GM18519 (cell line): ENCODE data around the gene RUFY4.

Source experiments
- ATAC-seq: cut with Tn5 transposase; IDR thresholded peaks from one replicate; pipeline ENCODE4 v1.9.1; 2021; ENCODE audit warnings: mild to moderate bottlenecking, moderate library complexity; ENCODE audit not compliant: unreplicated experiment, low FRiP score

RUFY4 gene, protein sequence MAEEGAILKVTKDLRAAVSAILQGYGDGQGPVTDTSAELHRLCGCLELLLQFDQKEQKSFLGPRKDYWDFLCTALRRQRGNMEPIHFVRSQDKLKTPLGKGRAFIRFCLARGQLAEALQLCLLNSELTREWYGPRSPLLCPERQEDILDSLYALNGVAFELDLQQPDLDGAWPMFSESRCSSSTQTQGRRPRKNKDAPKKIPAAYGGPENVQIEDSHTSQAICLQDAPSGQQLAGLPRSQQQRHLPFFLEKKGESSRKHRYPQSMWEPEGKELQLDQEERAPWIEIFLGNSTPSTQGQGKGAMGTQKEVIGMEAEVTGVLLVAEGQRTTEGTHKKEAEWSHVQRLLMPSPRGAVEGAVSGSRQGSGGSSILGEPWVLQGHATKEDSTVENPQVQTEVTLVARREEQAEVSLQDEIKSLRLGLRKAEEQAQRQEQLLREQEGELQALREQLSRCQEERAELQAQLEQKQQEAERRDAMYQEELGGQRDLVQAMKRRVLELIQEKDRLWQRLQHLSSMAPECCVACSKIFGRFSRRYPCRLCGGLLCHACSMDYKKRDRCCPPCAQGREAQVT

DNA sequence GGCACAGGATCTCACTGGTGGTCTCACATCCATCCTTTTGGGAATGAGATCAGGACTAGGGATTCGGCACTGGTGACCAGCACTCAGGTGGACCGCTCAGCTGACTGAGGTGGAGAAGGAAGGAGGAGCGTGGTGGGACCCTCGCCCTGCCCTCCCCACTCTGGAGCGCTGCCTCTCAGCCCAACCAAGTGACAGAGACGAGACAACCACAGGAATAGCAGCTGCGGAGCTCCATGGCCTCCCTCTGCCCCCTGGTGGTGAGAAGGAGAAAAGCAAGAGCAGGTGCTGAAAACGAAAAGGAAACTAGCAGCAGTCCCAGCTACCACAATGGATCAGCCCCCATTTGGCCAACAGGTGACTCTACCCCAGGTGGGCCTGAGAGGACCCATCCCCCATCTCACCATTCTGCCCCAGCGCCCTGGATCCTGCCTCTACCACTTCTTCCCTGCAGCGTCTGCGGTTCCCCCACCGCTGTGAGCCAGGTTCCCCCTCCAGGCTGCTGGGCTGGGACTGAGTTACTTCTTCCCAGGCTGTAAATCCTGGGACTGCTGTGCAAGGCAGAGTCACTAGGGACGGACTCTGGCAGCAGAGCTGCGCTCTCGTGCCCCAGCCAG is at the start of gene RUFY4:
TSS of gene RUFY4 (plus strand) at position 533 of the 614 bp plus-strand sequence. CDS start 1,353 bp downstream, outside the sequence.
- ATAC-seq: peak; percentile 52

DNA sequence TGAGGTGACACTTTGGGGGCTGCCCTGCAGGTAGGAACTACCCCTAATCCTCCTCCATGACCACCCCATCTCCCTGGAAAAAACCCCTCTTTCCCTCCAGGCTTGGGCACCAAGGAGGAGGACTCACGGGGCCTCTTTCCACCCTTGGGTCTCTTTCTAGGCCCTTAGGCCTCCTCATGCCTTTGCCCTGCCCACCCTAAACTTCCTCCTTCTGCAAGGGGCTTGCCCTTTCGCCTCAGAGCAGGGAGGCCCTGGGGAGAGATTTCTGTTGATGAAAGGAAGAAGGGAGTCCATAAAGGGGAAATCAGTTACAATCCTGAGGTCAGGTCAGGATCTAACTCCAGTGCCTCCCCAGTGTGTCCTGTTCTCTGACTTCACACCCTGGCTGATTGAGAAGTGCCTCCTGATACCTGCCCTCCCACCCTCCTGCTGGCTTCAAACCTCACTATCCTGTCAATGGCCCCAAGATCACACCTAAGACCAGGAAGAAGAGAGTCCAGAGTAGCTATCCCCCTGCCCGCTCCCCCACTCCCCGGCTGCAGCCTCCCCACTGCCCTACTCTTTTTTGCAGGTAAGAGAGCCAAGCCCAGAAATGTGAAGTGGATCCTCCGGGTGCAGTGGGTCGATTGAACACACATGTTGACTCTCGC is 49.5 kb upstream of the RUFY4 start:
- no peak for ATAC-seq

DNA sequence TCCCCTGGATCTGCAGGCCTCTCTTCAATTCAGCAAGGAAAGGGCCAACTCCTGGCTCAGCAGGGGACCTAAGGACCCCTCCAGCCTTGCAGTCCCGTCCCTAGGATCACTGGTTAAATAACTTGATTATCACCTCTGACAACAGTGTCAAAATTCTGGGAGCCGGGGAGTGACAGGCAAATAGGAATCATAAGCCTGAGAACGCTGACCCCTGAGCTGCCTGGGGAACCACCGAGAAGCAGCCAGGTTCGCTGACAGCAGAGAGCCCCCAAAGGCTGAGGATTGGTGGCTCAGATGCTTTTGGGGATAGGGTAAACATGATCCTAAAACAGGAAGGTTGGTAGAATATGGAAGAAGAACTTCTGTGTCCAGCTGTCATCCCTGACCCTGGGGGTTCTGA is 48.8 kb upstream of the RUFY4 start:
- no peak for ATAC-seq

DNA sequence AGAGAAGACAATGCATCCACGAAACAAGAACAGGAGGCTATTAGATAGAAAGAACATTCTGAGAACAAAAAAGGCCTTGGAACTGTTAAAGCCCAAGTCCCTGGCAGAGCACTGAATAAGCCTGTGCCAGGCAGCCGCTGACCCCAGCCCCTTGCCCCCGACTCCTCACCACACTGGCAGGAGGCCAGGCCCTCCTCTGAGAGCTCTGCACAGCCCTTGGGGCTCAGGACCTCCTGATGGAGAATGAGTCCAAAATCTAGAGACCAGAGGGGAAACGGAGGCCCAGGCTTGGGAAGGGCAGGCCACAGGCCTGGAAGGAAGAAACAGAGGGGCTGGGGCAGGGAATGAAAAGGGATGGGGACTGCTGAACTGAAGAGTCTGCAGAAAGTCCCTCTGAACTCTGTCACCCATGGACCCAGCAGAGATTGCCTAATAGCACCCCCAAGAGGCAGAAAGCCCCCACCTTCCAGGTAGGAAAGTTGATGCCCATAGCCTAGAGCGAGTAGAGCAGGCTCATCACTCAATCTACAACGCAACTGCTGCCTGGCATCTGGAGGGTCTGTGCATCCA is 48.0 kb upstream of the RUFY4 start:
- no peak for ATAC-seq

DNA sequence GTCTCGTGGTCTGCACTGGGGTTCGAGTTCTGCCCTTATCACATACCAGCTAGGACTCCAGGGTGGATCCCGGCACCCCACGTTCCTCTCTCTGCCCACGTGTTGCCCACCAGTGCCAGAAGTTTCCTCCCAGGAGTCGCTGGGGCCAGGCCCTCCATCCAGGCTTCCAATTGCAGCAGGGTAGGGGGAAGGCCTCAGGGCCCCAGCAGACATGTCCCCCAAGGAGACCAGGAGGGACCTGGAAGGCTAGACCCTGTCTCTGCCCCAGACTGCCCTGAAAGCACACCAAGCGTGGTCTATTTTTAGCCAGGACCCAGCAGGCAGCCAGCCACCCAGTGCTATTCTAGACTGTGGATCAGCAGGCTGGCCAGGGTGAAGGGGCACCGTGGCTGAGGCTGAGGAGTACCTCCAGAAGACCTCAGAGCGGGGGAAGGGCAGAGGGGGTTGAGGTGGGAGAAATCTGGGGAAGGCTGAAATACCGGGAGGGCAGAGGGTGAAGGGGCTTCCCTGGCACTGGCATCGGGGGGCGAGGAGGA is 47.4 kb upstream of the RUFY4 start:
- no peak for ATAC-seq

DNA sequence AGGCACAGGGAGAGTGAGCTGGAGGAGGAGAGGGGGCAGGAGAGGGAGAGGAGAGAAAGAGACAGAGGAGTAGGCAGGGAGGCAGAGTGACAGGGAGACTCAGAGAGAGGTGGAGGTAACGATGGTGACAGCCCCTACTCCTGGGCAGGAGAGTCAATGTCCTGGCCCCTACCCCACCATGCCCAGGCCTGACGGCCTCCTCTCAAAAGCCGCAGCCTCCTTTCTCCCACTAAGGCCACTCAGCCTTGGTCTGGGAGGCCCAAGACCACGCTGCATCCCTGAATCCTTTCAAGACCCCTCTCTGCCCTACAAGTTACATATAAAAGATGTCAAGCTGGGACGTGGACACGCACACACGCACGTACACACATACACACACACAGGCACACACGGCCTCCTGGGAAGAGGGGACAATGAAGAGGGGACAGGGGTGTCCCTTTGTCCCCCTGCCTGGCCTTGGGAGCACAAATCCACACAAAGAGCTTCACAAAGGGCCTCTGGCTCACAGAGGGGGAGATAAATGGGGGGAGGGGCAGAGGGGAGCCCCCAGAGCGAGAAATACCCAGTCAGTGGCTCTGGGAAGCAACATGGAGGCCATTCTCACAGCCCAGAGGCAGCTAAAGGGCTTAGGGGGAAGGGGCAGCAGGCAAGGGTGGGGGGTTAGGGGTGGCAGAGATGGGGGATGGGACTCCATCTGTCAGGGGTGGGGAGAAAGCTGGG is 46.8 kb upstream of the RUFY4 start:
- ATAC-seq: no peak

DNA sequence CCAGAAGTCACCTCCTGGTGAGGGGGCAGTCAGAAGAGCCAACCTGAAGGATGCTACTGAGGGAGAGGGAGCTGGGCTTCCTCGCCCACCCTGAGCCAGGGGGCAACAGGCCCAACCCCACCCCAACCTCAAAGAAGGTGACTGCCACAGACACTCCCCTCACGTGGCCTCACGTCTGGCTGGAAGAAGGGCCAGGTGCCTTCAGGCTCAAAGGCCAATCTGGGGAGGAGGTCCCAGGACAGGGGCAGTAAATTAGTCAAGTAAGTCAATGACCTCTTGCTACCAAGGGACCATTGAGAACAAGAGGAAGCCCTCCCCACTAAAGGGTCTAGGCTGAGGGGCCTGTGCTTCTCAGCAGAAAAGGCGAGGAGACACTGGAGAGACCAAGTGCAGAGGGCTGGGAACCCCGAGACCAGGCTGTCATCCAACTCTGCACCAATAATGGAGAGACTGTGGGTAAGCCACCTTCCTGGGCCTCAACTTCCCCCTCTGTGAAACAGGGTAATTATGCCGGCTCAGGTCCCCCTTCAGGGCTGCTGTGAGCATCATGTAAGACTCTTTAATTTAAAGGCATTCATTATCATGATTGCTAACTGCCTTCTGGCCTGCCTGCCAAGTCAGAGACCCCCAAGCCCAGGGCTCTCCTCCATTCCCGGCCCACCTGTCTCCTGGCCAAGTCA is 46.1 kb upstream of the RUFY4 start:
- ATAC-seq: no peak

DNA sequence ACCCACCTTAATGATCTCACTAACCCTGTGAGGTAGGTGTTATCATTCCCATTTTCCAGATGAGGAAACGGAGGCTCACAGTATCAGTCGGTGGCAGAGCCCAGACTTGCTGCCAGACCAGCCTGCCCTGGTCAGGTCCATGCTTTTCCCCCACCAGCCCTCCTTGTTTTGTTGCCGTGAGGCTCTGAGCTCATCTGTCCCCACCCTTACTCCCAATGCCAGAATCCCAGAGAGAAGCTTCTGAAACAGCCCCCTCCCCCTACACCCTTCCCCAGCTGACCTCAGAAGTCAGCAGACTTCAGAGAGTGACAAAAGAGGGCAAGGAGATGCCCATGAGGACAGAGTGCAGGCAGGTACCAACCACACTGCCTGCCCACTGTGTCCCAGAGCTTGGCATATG is 45.4 kb upstream of the RUFY4 start:
- no peak for ATAC-seq

DNA sequence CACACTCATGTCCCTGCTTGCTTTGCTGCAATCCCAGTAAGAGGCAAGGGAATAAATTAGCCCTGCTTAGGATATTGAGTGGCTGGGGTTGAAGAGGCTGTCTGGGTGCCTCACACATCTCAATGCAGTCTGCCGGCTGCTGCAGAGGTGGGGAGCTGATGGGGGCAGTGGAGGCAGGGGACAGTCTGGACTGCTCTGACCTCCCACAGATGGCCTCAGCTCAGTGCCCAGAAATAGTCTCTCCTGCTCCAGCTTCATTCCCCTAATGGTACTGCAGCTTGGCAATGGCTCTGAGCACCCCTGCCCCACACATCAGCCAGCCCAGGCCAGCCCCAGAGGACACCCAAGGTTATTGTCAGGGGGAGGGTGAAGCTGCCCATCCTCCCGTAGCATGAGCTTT is 44.7 kb upstream of the RUFY4 start:
- no peak for ATAC-seq

DNA sequence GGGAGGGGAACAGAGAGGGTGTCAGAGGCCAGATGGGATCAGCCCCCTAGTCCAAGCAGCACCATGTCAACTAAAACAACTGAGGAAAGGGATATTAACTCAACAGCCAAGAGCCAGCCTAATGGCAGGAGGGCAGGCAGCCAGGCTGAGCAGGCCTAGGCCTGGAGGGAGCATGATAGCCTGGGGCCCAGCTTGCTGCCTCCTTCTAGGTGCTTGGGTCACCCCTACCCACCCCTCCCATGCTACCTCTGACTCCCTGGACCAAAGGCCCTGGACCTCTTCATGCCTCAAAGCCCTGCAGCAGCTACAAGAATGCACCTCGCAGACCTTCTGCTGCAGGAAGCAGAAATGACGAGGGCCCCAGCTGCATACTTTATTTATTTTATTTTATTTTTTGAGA is 44.2 kb upstream of the RUFY4 start:
- no peak for ATAC-seq

DNA sequence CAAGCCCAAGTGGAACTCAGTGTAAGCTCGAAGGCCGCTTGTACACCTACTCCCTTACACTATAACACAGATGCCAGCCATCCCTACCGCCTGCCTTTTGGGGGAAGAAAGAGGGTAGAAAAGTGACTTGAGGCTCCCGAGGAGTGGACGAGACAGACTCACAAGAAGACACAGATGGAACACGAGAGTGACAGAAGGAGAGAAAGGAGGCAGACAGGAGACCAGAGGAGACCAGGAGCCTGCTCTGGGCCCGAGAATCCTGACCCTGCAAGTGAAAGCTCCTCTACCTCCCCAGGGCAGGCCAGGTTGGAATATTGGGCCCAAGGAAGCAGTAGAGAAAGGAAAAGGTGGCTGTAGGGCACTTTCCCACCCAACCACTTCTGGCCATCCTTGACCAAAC is 42.8 kb upstream of the RUFY4 start:
- no peak for ATAC-seq

DNA sequence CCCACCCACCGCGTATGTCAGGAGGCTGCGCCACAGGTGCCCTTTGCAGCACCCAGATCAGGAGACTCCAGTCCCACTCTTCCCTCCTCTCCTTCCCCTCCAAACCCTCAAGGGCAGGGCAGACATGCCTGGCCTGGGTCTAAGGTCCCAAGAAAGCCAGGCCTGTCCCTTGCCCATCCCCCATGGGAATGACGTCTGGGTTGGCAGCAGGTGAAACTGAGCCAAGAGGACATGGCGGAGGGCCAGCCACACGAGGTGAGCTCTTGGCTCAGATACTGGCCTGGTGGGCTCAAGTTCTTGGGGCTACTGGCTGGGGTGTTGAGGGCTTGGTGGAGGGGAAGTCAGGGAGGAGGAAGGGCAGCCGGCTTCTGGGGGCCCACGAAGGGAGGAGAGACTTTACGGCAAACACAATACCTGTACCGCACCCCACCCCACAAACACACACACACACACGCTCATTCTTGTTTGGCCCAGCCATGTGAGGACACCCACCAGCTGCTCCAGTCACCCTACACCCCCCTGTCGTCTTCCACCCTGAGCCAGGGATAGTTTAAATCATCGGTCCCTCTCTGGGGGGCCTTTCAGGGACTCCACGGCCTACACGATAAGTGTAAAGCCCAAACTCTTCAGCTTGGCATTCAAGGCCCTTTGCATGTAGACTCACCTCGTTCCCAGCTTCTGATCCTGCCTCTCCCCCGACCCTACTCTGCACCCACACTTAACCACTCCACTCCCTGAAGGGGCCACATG is 42.2 kb upstream of the RUFY4 start:
- no peak for ATAC-seq

DNA sequence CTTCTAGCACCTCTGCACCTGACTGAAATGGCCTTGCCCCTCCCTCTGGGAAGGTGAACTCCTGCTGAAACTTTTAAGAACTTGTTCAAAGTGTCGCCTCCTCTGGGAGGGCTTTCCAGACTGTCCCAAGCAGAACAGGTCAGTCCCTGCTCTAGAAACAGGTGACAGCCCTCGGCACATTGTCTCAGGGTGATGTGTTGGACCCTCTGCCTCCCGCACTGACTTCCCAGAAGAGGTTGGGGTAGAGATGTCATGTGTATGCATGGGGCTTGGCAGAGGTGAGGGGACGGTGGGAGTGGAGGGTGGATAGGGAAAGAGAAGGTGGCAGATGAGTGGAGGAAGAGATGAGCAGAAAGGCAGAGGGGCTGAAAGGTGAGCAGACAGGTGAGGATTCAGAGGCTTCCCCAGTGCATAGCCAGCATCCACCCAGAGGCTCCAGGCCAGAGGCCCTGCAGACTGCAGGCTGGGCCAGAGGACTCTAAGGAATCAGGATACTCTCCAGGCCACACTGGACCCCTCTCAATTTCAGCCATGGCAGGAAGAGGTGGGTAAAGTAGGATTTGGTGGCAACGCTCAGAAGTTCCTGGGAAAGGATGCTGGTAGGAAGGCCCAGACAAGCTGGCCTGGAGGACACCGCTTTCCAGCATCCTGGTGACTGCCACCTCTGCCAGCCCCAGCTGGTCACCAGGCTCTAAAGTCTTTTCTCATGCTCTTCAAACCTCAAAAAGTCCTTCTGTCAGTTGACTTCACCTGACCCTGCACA is 41.4 kb upstream of the RUFY4 start:
- ATAC-seq: no peak

DNA sequence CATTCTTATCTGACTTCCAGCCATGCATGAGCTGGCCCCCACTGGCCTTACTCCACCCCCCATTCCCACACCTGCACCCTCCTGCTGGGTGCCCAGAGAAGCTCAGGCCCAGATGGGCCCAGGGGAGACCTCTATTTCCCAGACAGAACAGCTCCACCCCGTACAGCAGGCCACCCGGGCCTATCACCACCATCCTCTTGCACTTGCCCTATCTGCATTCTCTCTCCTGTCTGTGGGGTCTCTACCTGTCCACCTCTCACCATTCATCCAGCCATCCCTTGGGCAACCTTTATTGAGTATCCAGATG is 40.9 kb upstream of the RUFY4 start:
- ATAC-seq: no peak

DNA sequence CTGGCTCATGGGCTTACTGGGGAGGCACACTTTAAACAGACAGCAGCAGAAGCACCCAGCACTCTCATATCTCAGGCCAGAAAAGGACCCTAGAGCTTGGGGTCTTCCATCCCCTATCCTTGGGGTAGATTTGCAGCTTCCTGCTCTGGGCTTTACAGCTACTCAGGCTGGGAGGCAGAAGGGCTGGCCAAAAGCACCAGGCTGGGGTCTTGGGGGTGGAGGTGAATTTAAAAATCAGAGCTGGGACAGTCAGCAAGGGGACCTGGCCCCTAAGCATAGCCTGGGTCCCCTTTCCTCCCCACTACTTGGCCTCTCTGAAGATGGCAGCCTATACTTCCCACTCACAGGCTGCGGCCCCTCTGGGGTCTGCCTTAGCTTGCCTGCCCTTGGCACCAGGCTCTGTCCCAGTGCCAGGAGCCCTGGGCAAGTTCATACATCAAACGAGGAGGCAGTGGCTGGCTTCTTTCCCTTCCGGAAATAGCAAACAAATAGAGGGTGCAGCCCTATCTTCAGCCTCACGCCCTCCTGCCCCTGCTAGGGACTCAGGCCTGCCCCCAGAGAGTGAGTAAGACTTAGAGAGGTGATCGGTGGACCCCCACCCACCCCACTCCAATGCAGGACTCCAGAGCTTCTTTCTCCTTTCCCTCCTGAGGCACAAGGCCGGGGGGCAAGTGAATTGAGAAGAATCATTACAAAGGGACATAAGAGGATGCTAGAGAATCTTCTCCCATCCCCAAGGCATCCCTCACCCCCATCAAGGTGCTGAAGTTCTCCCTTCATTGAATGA is 40.3 kb upstream of the RUFY4 start:
- no peak for ATAC-seq

DNA sequence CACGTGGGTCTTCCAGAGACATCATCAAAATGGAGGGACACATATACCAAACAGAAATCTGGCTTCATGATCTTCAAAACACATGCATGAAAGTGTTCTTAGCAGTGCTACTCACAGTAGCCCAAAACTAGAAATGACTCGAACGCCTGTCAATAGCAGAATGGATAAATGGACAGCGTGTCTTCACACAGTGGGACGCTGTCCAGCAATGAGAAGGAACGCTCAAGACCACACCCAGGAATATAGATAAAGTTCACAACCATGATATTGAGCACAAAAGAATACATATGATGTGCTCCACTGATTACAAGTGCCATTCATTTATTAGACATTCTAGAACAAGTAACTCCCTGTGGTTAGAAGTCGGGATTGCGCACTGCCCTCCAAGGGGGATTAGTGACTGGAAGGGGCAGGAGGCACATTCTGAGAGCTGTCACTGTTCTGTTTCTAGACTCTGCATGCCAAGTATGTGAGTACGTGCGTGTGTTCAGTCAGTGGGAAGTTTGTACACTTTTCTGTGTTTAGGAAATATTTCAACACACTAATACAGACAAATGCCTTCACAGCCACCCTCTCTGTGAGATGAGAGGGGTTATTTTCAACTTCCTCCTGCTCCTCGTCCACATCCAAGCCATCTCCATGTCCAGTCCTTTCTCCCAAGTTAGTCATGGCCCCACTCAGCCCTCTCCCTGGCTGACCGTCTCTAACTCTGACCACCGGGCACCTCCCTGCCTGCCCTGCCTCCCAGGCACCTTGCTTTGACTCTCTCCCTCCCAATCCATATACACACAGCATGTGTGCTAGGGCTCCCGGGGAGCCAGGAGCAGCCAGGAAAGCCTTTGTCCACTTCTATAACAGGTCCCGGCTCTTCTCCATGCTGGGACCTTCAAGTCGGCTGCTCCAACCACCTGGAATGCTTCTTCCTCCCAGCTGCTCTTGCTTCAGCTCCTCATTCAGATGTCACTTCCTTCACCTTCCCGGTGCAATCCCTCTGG is 39.4 kb upstream of the RUFY4 start:
- no peak for ATAC-seq
